Measurements from ENCODE around the gene SNX32. TPM values are rescaled to one million over a fixed set of nuclear protein-coding genes. Genes with fewer than 3 reads are reported as not detected.

SNX32 gene
- polyA plus RNA-seq (2011; rRNA removed) (not detected in 2 replicates), polyA plus RNA-seq (2017; fragmentation: RNase III; extraction: RNeasy Plus Mini Kit Qiagen cat#74134 plus additional on column Dnase treatment) (0.04 to 0.08 TPM (median 0.05 TPM) in 3 replicates), polyA minus RNA-seq (2011; rRNA and poly(A)+ RNA removed) (not detected in 2 replicates)
- not detected in 2 replicates for polyA plus RNA-seq (2012; cell fraction: cytosol; rRNA removed)
- not detected in 2 replicates for polyA plus RNA-seq (2012; cell fraction: nucleus; rRNA removed)

GRCh38 chr11:65833297-65834030, at the start of gene SNX32:
Gene SNX32 (plus strand): TSS chr11:65833963. CDS start chr11:65834066, 103 bp downstream.
- Histone ChIP-seq H3K4me3 (no peak within 1 kb of the TSS), H3K27ac (no peak within 1 kb of the TSS), H3K4me1 (no peaks in the 10 kb centered on the region), H3K9me3 (0 out of 3 replicates have a peak, but pooled peaks cover 2% of the 10 kb centered on the region), H3K4me2 (no peak within 1 kb of the TSS)
- CTCF ChIA-PET: interaction anchor here (0.9 to 3.5 kb wide), 5 partner anchors 14 to 128 kb away, joined by 3 to 18 read pairs (median 3); partner anchors contain the start of gene KAT5
- POLR2A ChIA-PET: no interaction called here
- WGBS (ENCODE audit: missing lambda C conversion rate): 62% methylated on average over 42 of the region's 63 CpGs
- TF ChIP-seq SMC3 (IDR thresholded peaks at IDR 0.05): no peak
- TF ChIP-seq KDM5A (IDR thresholded peaks at IDR 0.05): no peak
- no peak for TF ChIP-seq PBX3 (IDR thresholded peaks at IDR 0.05)
- TF ChIP-seq POLR2AphosphoS2 (conservative IDR thresholded peaks at IDR 0.05; ENCODE audit: low read length): no peak
- TF ChIP-seq, protein P1, sequence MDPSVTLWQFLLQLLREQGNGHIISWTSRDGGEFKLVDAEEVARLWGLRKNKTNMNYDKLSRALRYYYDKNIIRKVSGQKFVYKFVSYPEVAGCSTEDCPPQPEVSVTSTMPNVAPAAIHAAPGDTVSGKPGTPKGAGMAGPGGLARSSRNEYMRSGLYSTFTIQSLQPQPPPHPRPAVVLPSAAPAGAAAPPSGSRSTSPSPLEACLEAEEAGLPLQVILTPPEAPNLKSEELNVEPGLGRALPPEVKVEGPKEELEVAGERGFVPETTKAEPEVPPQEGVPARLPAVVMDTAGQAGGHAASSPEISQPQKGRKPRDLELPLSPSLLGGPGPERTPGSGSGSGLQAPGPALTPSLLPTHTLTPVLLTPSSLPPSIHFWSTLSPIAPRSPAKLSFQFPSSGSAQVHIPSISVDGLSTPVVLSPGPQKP (IDR thresholded peaks at IDR 0.05; ENCODE audit: low read depth, low read length): no peak
- ATAC-seq (peak in 1 of 2 experiments; percentile 87; a peak in 3 of 6 replicates), DNase-seq (ENCODE audit: low read depth in 1 of 2, low spot score in 1 of 2) (no peak), FAIRE-seq (no peak)

DNA sequence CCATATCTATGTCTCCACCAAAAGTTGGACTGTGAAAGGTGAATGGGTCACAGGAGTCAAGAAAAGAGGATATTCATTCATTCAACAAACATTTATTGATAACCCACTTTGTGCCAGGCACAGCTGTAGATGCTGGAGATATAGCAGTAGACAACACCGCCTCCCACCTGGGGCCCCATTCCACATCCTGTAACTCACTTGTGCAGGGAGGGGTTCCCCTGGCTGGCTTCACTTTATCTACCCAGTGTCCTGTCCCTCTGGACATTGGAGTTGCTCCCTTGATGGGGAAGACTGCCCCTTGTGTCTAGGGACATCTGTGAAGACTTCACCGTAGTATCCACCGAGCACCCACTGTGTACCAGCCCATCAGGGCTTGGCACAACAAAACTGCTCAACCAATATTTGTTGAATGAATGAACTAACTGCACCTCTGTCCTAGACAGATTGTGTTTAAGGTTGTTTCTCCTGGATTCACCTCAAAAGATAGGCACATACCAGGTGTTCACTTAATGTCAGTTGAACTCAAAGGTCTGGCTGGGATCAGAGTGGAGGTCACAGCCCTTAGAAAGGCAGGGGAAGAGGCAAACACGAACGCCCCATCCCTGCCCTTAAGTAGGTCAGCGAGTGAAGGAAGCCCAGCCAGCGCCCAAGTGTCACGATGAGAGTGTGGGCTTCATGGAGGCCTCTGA, 48.3 kb upstream of the SNX32 start:
- H3K4me3 ChIP-seq: no peak overlapping the region

DNA sequence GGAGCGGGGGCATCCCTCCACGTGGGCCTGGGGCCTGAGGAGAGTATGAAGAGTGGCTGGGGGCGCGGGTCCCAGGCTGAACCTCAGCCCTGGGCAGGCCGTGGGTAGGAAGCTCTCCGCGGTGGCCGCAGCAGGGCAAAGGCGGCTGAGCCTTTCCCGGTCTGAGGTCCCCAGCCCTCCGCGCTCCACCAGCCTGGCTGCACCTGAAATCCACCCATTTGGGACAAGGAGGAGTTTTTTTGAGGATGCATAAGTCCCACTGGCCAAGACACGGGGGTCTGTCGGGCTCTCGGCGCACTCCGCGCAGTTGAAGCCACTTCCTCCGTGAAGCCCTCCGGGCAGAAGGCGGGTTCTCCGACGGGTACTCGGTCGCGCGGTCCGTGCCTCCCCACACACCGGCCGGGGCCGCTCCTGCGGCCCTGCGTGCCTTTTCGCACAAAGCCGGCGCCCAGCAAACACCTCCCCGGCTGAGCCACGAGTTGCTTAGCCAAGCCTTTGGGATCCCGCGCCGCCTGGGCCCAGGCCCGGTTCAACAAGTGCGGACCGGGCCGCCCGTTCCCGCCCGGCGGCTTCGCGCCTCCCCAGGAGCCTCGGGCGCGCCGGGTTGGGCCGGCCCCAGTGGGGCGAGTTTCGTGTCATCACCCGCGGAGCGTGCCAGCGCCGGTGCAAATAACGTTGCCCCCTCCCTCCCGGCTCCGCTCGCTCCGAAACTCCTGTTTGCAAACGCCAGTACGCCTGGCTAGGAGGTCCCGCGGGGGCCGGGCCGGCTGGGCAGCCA, 47.6 kb upstream of the SNX32 start:
- no peaks in the 10 kb centered on the region for H3K9me3 ChIP-seq
- ChIA-PET POLR2A (interaction anchor here (1.4 kb wide), 1 partner anchor 74 kb away, joined by 3 read pairs; the partner anchor contains the start of gene MUS81), CTCF (no interaction called here)
- TF ChIP-seq KDM5A (IDR thresholded peaks at IDR 0.05): no peak
- TF ChIP-seq TP53 (CRISPR knock-in tag; IDR thresholded peaks at IDR 0.05): no peak
- TF ChIP-seq CEBPB (IDR thresholded peaks at IDR 0.05): no peak
- TF ChIP-seq, protein P2, sequence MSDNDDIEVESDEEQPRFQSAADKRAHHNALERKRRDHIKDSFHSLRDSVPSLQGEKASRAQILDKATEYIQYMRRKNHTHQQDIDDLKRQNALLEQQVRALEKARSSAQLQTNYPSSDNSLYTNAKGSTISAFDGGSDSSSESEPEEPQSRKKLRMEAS (IDR thresholded peaks at IDR 0.05): no peak
- TF ChIP-seq REST (IDR thresholded peaks at IDR 0.05): no peak
- FAIRE-seq (no peak), ATAC-seq (no peak), DNase-seq (ENCODE audit: low read depth in 1 of 2, low spot score in 1 of 2) (no peak)
- H3K4me3 ChIP-seq: no peak overlapping the region
- H3K4me2 ChIP-seq: no peak overlapping the region
- 84% methylated on average over 46 of the region's 74 CpGs for WGBS (ENCODE audit: missing lambda C conversion rate)
- peaks cover 14% of the 10 kb centered on the region; the same call in 2 of the 3 replicates for H3K4me1 ChIP-seq
- H3K27ac ChIP-seq: no peak overlapping the region

More for the DNA sequence above, 48.3 kb upstream of the SNX32 start:
- FAIRE-seq (no peak), DNase-seq (ENCODE audit: low read depth in 1 of 2, low spot score in 1 of 2) (no peak), ATAC-seq (no peak)
- 85% methylated on average over 8 of the region's 8 CpGs for WGBS (ENCODE audit: missing lambda C conversion rate)
- H3K4me2 ChIP-seq: no peak overlapping the region
- no peak overlapping the region for H3K27ac ChIP-seq
- H3K9me3 ChIP-seq: no peaks in the 10 kb centered on the region
- ChIA-PET POLR2A (interaction anchor here (1.0 to 1.4 kb wide), 2 partner anchors 73 to 74 kb away, joined by 3 read pairs; partner anchors contain the start of gene MUS81), CTCF (interaction anchor here (1.0 to 3.4 kb wide), 6 partner anchors 10 to 99 kb away, joined by 3 to 20 read pairs (median 4); partner anchors contain the start of gene KAT5)
- peaks cover 14% of the 10 kb centered on the region; the same call in 2 of the 3 replicates for H3K4me1 ChIP-seq
- TF ChIP-seq KDM1A (IDR thresholded peaks at IDR 0.05; ENCODE audit: low read depth) (no peak), USF2 (IDR thresholded peaks at IDR 0.05) (no peak), NPAS2 (CRISPR knock-in tag; IDR thresholded peaks at IDR 0.05; ENCODE audit: borderline replicate concordance) (no peak), HEYL (CRISPR knock-in tag; IDR thresholded peaks at IDR 0.05) (no peak), FOSL2 (IDR thresholded peaks at IDR 0.05) (no peak), FOSL2 (CRISPR knock-in tag; IDR thresholded peaks at IDR 0.05) (no peak), EHF (CRISPR knock-in tag; IDR thresholded peaks at IDR 0.05) (no peak), RAD21 (conservative IDR thresholded peaks at IDR 0.05 in 1 of 2, IDR thresholded peaks at IDR 0.05 in 1 of 2) (no peak)
